CD4-positive, CD25-positive, alpha-beta regulatory T cell (primary cell): Measurements from ENCODE around the gene EXOC1L. TPM values are rescaled to one million over a fixed set of nuclear protein-coding genes. Genes with fewer than 3 reads are reported as not detected.
"Not testable (repeated sequence)": the region's sequence is repeated elsewhere in the genome, so short reads cannot be mapped to it uniquely, and the experiment has no call there.

Experiments used
- ATAC-seq, 2 donors: fragments of 150-1000 bp; cut with Tn5 transposase; one replicate each; pipeline ENCODE4 v1.10.0; 2021; ENCODE audit warnings: low read depth in 2 of 2, moderate number of reproducible peaks in 2 of 2, moderate library complexity in 1 of 2
- DNase-seq, 3 donors: peaks; one replicate each; pipeline versions ENCODE4 v3.0.0 to v3.0.0-alpha.2; 2012 to 2022; ENCODE audit warnings: mixed read lengths in 1 of 3
- H3K27ac ChIP-seq: one replicate; pipeline ENCODE4 v1.7.0; 2013; ENCODE audit warnings: mild to moderate bottlenecking, low read length; ENCODE audit not compliant: insufficient read depth, poor library complexity, severe bottlenecking
- H3K27me3 ChIP-seq: one replicate; pipeline ENCODE4 v1.7.0; 2013; ENCODE audit warnings: low read length; ENCODE audit not compliant: control insufficient read depth, insufficient read depth
- H3K36me3 ChIP-seq: one replicate; pipeline ENCODE4 v1.7.0; 2013; ENCODE audit warnings: mild to moderate bottlenecking, low read length, moderate library complexity; ENCODE audit not compliant: control insufficient read depth, insufficient read depth
- H3K4me1 ChIP-seq: 2 replicates; pipeline ENCODE4 v1.7.0; 2013; ENCODE audit warnings: mild to moderate bottlenecking, low read length; ENCODE audit not compliant: insufficient read depth, control insufficient read depth, poor library complexity, severe bottlenecking
- H3K4me3 ChIP-seq: one replicate; pipeline ENCODE4 v1.7.0; 2013; ENCODE audit warnings: low read depth, mild to moderate bottlenecking, low read length, moderate library complexity
- H3K9me3 ChIP-seq, 2 experiments: 1 replicate in 1 of 2; 2 replicates in 1 of 2; pipeline ENCODE4 v1.7.0; 2013; ENCODE audit warnings: low read length in 2 of 2, mild to moderate bottlenecking in 1 of 2, moderate library complexity in 1 of 2; ENCODE audit not compliant: control insufficient read depth in 2 of 2
- H3K27ac Mint-ChIP-seq, 3 donors: one replicate each; pipeline ENCODE4 v1.8.0; 2020 to 2022; ENCODE audit warnings: mild to moderate bottlenecking in 3 of 3, mixed read lengths in 3 of 3, moderate library complexity in 2 of 3
- H3K27me3 Mint-ChIP-seq: one replicate; pipeline ENCODE4 v1.8.0; 2022; ENCODE audit warnings: mild to moderate bottlenecking, mixed read lengths
- H3K36me3 Mint-ChIP-seq: one replicate; pipeline ENCODE4 v1.8.0; 2020; ENCODE audit warnings: mixed read lengths
- H3K4me1 Mint-ChIP-seq, 4 donors: one replicate each; pipeline ENCODE4 v1.8.0; 2020 to 2022; ENCODE audit warnings: mixed read lengths in 4 of 4, mild to moderate bottlenecking in 1 of 4
- H3K4me3 Mint-ChIP-seq, 4 donors: one replicate each; pipeline ENCODE4 v1.8.0; 2020 to 2022; ENCODE audit warnings: mild to moderate bottlenecking in 4 of 4, mixed read lengths in 4 of 4, moderate library complexity in 3 of 4
- H3K9me3 Mint-ChIP-seq, 7 donors: one replicate each; pipeline ENCODE4 v1.8.0; 2020 to 2022; ENCODE audit warnings: mixed read lengths in 7 of 7, mild to moderate bottlenecking in 3 of 7, moderate library complexity in 2 of 7
- polyA plus RNA-seq, 4 donors: library from polyadenylated mRNA; unstranded; fragments of 300-500 nt; fragmentation: Illumina TruSeq; gene quantifications; one replicate each; pipeline ENCODE4 v1.2.3, GENCODE V29; 2021
- total RNA-seq: library from RNA; stranded (reverse); gene quantifications from one replicate; pipeline ENCODE4 v1.2.3, GENCODE V29; 2022

EXOC1L gene
- total and polyA plus RNA-seq, 5 donors from 2014 or later: not detected

GRCh38 chr4:55838356-55838755, 18.8 kb downstream of the EXOC1L start:
- H3K9me3 ChIP-seq: peaks cover 0 to 19% of the 10 kb centered on the region in 2 experiments
- H3K9me3 Mint-ChIP-seq: peaks cover 0 to 19% (median 8%) of the 10 kb centered on the region in 7 donors
- H3K4me1 ChIP-seq: no peaks in the 10 kb centered on the region
- ATAC-seq: no peak
- H3K27ac Mint-ChIP-seq: no peak overlapping the region
- H3K4me3 ChIP-seq: no peak overlapping the region
- DNase-seq: no peak
- H3K4me3 Mint-ChIP-seq: no peak overlapping the region
- H3K27me3 Mint-ChIP-seq: peaks cover 44% of the 10 kb centered on the region
- no peak overlapping the region for H3K27ac ChIP-seq
- no peaks in the 10 kb centered on the region for H3K36me3 ChIP-seq
- peaks cover 32% of the 10 kb centered on the region for H3K27me3 ChIP-seq
- no peaks in the 10 kb centered on the region for H3K36me3 Mint-ChIP-seq
- H3K4me1 Mint-ChIP-seq: peaks cover 0 to 3% (median 1%) of the 10 kb centered on the region in 4 donors

- H3K27me3 Mint-ChIP-seq: peaks cover 41% of the 10 kb centered on the region
- H3K4me3 Mint-ChIP-seq: no peak overlapping the region
- no peaks in the 10 kb centered on the region for H3K36me3 Mint-ChIP-seq
- H3K27ac Mint-ChIP-seq: no peak overlapping the region
- peaks cover 0 to 19% (median 8%) of the 10 kb centered on the region in 7 donors for H3K9me3 Mint-ChIP-seq
- Histone ChIP-seq H3K36me3 (no peaks in the 10 kb centered on the region), H3K27me3 (peaks cover 32% of the 10 kb centered on the region), H3K4me3 (no peak overlapping the region), H3K27ac (no peak overlapping the region), H3K9me3 (peaks cover 0 to 19% of the 10 kb centered on the region in 2 experiments), H3K4me1 (no peaks in the 10 kb centered on the region)
- DNase-seq (no peak), ATAC-seq (no peak)
- peaks cover 0 to 3% (median 1%) of the 10 kb centered on the region in 4 donors for H3K4me1 Mint-ChIP-seq
These were observed 19.4 kb downstream of the EXOC1L start for GRCh38 chr4:55838952-55839351.

GRCh38 chr4:55840956-55841355, 21.4 kb downstream of the EXOC1L start:
- H3K27me3 Mint-ChIP-seq: peaks cover 32% of the 10 kb centered on the region
- Histone ChIP-seq H3K36me3 (no peaks in the 10 kb centered on the region), H3K9me3 (peaks cover 0 to 17% of the 10 kb centered on the region in 2 experiments), H3K27ac (no peak overlapping the region), H3K4me1 (no peaks in the 10 kb centered on the region), H3K27me3 (peaks cover 24% of the 10 kb centered on the region), H3K4me3 (no peak overlapping the region)
- peaks cover 0 to 3% (median 1%) of the 10 kb centered on the region in 4 donors for H3K4me1 Mint-ChIP-seq
- no peaks in the 10 kb centered on the region for H3K36me3 Mint-ChIP-seq
- ATAC-seq (no peak), DNase-seq (no peak)
- no peak overlapping the region for H3K4me3 Mint-ChIP-seq
- H3K27ac Mint-ChIP-seq: no peak overlapping the region
- peaks cover 0 to 12% (median 5%) of the 10 kb centered on the region in 7 donors for H3K9me3 Mint-ChIP-seq

GRCh38 chr4:55841373-55842239, 22.0 kb downstream of the EXOC1L start:
- not testable (repeated sequence) for H3K36me3 Mint-ChIP-seq, H3K4me3 Mint-ChIP-seq, H3K4me1 Mint-ChIP-seq, H3K36me3 ChIP-seq, DNase-seq, ATAC-seq, H3K27ac ChIP-seq, H3K4me1 ChIP-seq, H3K27ac Mint-ChIP-seq, H3K4me3 ChIP-seq, H3K9me3 Mint-ChIP-seq
- peaks cover 26% of the 10 kb centered on the region for H3K27me3 Mint-ChIP-seq
- Histone ChIP-seq H3K27me3 (peaks cover 20% of the 10 kb centered on the region), H3K9me3 (peaks cover 0 to 16% of the 10 kb centered on the region in 2 experiments)

- H3K27me3 Mint-ChIP-seq: peaks cover 23% of the 10 kb centered on the region
- H3K4me1 ChIP-seq, DNase-seq, H3K27ac ChIP-seq, H3K9me3 Mint-ChIP-seq, H3K4me3 ChIP-seq, H3K36me3 ChIP-seq, H3K4me3 Mint-ChIP-seq, ATAC-seq, H3K27ac Mint-ChIP-seq, H3K4me1 Mint-ChIP-seq, H3K36me3 Mint-ChIP-seq: not testable (repeated sequence)
- H3K9me3 ChIP-seq: peaks cover 0 to 12% of the 10 kb centered on the region in 2 experiments
- H3K27me3 ChIP-seq: peaks cover 15% of the 10 kb centered on the region
These were observed 22.7 kb downstream of the EXOC1L start for GRCh38 chr4:55842312-55842711.

- Histone ChIP-seq H3K27ac (no peak overlapping the region), H3K4me3 (no peak overlapping the region), H3K27me3 (no peaks in the 10 kb centered on the region), H3K4me1 (peaks cover 27% of the 10 kb centered on the region), H3K9me3 (no peaks in the 10 kb centered on the region), H3K36me3 (no peaks in the 10 kb centered on the region)
- peaks cover 0 to 4% (median 0%) of the 10 kb centered on the region in 7 donors for H3K9me3 Mint-ChIP-seq
- no peak overlapping the region for H3K27ac Mint-ChIP-seq
- H3K27me3 Mint-ChIP-seq: peaks cover 7% of the 10 kb centered on the region
- no peak for DNase-seq
- peak overlapping the region in 1 of 4 donors; percentile 70 for H3K4me3 Mint-ChIP-seq
- H3K36me3 Mint-ChIP-seq: no peaks in the 10 kb centered on the region
- H3K4me1 Mint-ChIP-seq: peaks cover 16 to 31% (median 25%) of the 10 kb centered on the region in 4 donors
- ATAC-seq: no peak
These were observed 30.1 kb downstream of the EXOC1L start for GRCh38 chr4:55849724-55850123.

- no peaks in the 10 kb centered on the region for H3K36me3 Mint-ChIP-seq
- H3K27me3 ChIP-seq: no peaks in the 10 kb centered on the region
- no peaks in the 10 kb centered on the region for H3K9me3 ChIP-seq
- peak overlapping the region in 2 of 4 donors; percentile 45 to 70 for H3K4me3 Mint-ChIP-seq
- peak overlapping the region; percentile 88 for H3K4me3 ChIP-seq
- peaks cover 7% of the 10 kb centered on the region for H3K27me3 Mint-ChIP-seq
- no peaks in the 10 kb centered on the region for H3K36me3 ChIP-seq
- H3K27ac ChIP-seq: no peak overlapping the region
- peaks cover 16 to 34% (median 25%) of the 10 kb centered on the region in 4 donors for H3K4me1 Mint-ChIP-seq
- peak overlapping the region; percentile 15 to 95 (median 70) for H3K27ac Mint-ChIP-seq
- ATAC-seq (peak in 1 of 2 donors; percentile 22), DNase-seq (peak in 1 of 3 donors; percentile 62)
- H3K4me1 ChIP-seq: peaks cover 39% of the 10 kb centered on the region
- peaks cover 0 to 4% (median 0%) of the 10 kb centered on the region in 7 donors for H3K9me3 Mint-ChIP-seq
These were observed 32.3 kb downstream of the EXOC1L start for GRCh38 chr4:55851885-55852284.
